Measurements from ENCODE around the gene GNG12.

The GNG12 gene

DNA sequence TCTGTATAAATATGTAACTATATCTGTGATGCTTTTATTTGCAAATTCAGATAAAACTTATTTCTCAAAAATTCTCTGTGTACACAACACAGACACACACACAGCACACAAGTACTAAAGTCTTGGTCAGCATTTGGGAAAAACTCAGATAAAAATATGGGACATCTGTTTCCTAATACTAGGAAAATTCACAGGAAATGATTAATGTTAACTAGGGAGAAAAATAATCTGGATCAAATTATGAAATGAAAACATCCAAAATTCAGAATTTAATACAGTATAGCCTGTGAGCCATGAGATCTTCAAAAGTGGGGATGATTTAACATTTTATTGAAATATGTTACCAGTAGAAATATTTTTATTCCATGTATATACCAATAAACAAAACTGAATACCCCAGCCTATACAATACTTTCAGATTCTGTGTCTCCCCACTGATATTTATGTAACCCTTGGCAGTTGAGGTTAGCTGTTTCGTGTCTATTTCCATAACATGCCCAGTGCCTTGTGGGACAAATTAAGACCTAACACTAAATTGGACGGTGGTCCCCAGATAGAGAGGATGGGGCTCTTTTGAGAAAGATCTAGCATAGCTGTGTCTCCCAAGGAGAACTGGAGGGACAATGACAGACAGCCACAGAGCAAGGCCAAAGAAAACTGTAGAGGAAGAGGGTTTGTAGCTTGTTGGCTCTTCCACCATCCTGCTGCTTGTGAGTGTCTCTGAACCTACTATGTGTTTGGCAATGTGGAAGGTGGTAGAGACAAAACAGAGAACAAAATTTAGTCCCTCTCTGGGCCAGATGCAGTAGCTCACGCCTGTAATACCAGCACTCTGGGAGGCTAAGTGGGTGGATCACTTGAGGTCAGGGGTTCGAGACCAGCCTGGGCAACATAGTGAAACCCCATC lies 47.2 kb downstream of the GNG12 start:
- no peak for DNase-seq (ENCODE audit: low read depth in 2 of 2)

DNA sequence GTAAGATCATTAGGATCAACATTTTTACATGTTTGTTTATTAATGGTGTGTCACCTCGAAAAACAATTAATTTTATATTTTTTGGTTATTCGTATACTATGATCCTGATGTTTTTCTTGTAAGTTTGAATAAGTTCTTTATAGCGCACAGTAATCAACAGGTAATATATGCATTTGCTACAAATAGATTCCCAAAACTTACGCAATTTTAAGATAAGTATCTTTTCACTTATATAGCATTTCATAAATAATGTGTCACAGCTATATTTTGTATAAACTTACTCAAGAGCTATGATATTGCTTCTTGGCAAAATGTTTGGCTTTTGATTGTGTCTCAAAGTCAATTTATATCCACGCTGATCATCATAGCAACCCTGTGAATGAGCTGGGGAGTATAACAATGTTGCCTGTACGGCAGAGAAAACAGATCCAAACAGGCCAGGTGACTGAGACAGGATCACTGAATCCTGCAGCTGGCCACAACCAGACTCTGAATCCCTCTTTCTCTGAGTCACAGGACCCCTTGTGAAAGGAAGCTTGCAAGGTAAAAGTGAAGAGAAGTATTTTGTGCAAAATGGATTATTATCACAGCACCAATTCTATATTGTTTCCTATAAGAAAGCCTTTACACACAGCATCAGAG lies 48.6 kb downstream of the GNG12 start:
- no peak for DNase-seq (ENCODE audit: low read depth in 2 of 2)

DNA sequence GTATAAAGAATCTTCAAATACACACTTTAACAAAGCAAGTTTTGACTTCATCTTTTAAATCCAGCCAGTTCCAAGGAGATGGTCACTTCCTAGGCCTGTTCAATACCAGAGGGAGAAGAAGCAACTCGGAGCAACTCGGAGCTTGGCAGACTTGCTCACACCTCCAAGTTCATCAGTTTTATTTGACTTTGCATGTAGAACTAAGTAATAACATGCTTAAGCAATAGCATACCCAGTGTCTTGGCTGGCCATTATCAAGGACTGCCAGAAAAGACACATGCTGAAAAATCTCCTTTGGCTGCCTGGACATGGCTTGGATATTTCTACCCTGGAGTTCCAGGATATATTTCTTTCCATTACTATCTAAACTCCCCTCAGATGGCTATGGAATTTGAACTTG lies 52.6 kb downstream of the GNG12 start:
- DNase-seq (ENCODE audit: low read depth in 2 of 2), result no peak

DNA sequence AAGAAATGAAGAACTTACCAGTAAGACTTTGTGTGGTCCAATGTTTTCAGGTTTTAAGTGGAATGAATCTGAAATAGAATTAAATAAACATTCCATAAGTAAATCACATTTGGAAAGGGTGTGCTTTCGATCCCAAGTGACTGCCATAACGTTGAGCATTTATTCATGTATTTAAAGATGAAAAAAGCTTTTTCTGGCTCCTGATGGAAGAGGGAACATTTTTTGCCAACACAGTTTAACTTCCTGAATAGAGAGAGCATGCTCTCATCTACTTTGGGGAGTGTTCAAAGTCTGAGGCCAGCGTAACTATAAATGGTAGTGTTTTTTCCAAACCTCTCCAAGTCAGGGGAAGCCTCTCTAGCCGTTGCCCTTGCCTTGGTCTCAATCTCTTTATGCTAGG lies 55.8 kb downstream of the GNG12 start:
- DNase-seq (ENCODE audit: low read depth in 2 of 2), result no peak

DNA sequence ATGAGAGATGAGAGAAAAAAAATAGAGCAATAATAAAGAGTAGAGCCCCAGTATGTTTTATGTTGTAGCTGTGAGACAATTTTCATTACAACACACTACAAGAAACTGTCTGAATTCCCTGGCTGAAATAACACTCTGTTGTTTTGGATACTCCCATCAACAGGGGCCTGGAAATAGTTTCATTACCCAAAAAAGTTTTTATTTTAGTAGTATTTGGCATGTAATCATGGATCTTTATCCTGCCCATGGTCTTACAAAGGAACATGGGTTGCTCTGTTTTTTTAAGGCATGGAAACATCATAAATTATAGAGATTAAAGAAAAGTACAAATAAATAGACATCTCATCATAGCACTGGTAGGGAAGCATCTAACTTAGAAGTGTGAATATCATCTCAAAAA lies 56.3 kb downstream of the GNG12 start:
- no peak for DNase-seq (ENCODE audit: low read depth in 2 of 2)

DNA sequence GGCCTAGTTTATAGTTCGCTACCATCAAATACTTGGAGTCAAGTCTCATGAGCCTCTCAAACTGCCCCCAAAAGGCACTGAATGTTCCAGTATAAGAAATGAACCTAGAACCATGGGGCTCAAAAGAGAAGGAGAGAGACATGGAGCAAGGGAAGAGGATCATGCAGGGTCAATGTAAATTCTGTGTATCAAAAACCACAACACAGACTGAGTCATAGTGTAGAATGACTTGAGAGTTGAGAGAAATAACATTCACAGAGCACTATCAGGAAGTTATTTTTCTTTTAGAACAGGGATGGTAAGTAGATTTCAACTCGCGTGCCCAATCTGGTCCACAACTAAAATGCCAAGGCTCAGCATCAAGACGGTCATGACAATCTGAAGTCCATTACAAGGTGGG lies 59.8 kb downstream of the GNG12 start:
- no peak for DNase-seq (ENCODE audit: low read depth in 2 of 2)

DNA sequence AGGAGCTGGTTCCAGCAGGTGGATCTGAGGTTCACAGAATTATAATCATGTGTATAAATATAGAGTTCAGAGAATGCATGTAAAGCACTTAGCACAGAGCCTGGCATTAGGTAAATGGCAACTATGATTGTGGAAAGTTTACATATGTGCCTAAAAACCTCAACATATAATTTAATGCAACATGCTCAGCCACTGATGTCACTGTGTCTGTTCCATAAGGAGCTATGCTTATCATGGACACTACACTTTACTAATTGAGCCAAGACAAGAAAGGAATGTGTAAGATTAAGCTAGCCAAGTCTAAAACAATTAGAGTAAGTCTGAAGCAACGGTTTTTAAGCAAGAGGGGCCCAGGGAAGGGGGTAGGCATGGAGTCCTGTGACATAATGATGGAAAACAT lies 61.5 kb downstream of the GNG12 start:
- DNase-seq (ENCODE audit: low read depth in 2 of 2), result no peak

DNA sequence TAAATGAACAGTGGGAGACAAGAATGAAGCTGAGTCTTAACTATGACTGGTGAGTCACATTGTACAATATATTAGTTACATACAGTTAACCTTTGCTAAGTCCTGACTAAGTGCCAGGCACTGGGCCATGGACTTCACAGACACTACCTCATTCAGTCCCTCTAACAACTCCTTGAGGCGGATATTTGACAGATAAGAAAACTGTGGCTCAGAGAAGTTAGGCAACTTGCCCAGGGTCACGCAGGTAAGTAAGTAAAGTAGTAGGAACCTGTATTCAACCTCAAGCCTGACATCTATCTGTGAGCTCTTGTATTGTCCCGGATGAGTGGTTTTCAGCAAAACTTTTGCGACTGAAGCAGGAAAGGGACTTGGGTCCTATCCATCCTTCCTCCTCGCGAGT lies 62.1 kb downstream of the GNG12 start:
- no peak for DNase-seq (ENCODE audit: low read depth in 2 of 2)

DNA sequence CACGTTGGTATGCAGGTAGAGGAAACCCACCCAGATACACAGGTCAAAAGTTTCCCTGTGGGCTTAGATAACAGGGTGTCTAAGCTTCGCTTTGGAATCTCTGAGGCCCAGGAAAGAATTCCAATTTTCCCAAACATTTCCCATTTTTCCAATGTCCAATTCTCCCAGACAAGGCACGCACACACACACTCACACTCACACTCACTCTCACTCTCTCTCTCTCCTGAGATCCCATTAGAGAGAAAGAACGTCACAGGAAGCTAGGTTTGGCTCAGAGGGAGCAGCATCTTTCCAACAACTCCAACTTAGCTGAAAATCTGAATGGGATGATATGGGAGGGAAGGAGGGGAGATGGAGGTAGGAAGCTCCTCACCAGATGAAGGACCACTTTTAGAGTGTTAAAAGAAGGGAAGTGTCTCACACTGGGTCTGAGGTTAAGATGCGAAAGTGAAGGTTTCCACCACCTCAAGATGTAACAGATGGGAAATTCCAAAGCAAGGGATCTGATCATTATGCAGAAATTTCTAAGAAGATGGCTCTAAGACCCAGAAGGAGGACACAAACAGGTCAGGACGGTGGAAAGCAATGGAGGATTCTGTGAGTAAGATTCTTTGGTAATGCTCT lies 63.5 kb downstream of the GNG12 start:
- no peak for DNase-seq (ENCODE audit: low read depth in 2 of 2)

DNA sequence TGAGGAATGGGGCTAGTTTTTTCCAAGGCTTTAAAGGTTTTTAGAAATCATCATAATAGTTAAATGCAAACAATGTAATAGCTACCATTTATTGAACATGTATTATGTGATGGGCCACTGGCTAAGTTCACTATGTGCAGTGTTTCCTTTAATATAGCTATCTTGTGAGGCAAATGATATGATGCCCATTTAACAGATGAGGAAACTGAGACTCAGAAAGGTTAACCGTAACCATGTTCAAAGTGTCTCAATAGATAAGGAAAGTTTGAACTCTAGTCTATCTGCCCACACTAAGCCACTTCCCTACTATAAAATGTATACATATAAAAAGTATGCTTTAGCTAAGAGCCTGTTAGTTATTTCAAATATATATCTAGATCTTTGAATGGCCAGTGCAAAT lies 64.8 kb downstream of the GNG12 start:
- DNase-seq (ENCODE audit: low read depth in 2 of 2), result no peak

DNA sequence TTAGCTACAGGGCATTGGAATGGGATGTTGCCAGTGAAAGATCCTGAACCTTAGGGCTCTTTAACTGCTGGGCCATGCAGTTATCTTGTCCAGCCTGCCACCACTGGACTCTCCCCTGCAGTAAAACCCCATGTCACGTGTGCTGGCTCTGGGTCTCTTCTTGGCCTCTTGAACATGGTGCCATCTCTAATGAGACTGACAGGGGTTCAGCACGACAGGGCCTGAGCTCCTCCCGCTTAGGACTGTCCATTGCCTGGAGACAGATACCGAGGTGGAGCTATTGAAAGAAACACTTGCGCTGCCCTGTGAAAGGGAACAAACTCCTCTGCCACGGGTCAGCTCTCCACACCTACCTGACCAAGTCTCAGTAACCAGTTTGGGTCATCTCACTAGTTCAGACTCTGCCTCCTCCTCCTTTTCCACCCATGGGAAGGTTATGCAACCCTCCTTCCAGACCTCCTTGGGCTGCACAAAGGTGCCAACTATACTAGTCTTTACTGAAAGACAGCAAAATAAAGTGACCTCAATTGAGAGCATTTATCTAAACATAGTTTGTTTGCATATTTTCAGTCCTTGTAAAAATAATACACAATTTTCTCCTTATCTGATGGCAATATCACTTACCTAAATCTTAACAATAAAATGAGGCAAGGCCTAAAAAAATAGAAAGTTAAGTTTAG lies 66.0 kb downstream of the GNG12 start:
- no peak for DNase-seq (ENCODE audit: low read depth in 2 of 2)

DNA sequence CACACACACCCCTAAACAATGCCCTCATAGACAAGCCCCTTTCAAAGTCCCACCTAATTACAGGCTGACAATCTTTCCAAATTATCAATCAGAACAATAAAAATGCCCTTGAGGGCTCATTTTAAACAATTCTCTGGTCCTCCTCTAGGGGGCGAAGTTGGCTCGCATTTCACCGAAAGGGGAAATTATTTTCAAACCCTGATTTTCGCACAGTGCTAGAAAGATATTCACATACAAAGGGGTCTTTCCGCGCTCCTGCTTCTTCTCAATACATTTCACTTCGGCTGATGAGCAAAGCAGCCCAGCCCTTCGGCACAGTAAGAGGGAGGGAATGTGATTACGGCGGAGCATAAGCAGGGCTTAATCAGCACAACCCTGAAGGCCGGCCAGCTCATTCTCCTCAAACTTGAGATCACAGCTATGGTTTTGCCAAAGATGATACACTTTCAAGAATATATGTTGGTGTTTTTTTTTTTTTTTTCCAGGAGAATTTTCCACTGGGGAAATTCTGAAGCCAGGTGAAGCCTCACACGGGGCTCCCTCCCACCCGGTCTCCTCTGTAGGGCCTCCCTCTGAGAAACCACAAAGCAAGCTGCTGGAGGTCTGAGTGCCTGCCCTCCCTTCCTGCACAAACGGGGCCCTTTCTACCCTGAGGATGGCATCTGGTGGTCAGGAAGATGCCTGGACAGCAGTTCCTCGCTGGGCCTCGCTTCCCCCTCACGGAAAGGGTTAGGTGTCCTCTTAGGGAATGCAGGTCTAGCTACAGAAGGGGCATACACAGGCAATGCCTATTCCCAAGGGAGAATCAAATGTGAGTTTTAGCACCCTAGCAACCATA lies 66.9 kb downstream of the GNG12 start:
- no peak for DNase-seq (ENCODE audit: low read depth in 2 of 2)

DNA sequence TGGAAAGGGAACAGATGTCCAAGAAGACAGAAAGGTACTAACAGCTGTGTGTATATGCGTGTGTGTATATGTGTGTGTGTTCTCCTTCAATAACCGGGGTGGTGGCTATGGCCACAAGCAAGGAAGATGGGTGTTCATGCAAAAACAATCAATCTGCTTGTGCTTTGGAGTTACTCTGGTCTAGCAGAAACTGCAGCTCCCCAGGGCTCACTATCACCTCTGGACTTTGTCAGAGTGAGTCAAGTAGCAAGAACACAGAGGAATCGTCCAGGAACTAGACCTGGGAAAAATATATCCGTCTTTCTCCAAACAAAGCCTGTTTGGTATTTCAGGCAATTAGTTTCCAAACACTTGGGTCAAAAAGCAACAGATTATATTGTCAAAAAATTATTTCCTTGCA lies 68.6 kb downstream of the GNG12 start:
- no peak for DNase-seq (ENCODE audit: low read depth in 2 of 2)

DNA sequence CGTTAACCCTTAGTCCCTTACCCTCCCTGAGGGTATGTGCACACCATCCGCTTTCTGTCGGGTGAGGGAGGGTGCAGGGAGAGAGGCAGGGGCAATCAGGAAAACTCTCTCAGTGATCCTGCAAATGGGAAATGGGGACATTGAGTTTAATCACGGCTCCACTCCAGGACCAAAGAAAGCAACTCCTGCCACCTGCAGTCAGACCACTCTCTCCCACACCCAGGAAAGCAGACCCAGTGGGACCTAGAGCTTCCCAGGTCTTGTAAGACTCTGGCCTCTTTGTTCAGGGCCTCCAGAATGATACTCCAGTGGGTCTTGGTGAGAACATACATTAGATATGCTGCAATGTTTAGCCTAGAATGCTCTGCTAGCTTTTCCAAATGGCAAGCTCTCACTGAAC lies 71.5 kb downstream of the GNG12 start:
- DNase-seq (ENCODE audit: low read depth in 2 of 2), result no peak

DNA sequence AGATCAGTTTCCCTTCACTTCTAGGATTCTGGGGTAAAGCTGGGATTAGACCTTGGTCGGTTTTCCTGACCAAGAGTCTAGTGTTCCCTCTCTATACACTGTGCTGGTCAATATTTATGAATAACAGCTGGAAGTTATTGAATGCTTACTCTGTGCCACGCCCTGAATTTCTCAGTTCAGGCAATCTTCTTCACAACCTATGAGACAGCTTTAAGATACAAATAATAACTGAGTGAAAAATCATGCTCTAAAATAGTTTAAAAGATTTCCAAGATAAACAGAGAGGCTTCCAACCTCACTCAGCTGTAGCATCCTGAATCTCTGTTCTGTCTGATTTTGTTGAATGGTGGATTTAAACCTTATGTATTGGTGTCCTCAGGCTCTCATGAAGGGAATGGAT lies 72.2 kb downstream of the GNG12 start:
- no peak for DNase-seq (ENCODE audit: low read depth in 2 of 2)

DNA sequence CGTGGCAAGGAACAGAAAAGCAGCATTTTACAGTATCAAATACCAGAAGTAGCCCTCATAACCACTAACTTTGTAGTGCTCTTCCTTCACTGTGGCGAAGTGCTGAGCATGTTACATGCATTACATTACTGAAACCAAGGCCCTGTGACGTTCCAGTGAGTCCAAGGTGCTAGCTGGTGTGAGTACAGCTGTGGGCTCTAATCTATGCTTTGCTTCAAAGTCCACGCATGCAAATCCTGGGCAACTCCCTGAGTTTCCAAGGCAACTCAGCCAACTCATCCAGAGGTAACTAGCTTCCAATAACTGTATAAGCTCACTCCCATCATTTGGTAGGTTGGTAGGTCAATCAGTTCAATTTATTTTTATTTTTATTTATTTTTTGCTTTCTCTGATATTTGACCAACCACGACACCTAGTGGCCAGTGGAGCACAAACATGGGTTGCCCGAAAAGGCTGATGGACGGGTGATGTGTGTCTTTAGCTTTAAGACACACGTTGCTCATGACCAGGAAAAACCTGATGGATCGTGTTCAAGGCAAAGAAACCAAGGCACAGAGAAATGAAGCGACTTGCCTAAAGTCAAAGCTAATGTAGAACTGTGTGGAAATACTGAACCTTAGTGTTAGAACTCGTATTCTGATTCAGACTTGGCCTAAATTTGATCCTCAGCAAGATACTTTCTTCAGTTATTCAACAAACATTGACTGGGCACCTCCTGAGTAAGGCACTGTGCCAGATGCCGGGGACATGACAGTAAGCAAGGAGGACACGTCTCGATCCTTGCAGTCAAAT lies 73.0 kb downstream of the GNG12 start:
- peak in 1 of 2 donors; percentile 30 for DNase-seq (ENCODE audit: low read depth in 2 of 2)

DNA sequence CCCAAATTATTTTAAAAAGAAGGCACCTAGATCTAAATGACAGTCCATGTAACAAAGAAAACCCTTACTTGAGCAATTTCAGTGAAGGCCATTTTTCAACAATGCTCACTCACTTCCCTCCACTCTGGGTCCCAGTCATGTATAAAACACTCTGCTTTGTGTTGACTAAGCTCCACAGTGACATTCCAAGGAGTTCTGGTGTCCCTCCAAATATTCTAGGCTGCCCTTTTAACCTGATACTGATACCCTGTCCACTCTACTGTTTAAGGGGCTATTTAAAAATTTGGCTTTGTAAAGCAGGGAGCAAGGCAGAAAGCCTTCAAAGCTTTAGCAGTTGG lies 73.6 kb downstream of the GNG12 start:
- DNase-seq (ENCODE audit: low read depth in 2 of 2), result no peak

DNA sequence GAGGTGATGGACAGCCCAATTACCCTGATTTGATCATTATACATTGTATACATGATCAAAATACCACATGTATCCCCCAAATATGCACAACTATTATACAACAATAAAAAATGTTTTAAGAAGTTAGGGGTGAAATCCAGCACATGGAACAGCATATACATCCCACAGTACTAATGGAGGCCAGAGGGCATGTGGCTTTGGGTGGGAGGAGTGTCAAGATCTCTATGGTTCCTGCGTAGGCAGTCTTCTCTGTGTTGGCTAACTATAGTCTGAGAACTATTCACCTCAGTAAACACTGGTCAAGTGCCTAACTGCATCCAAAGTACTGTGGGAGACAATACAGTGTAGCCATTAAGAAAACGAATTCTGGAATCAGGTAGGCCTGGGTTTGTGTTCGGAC lies 74.2 kb downstream of the GNG12 start:
- no peak for DNase-seq (ENCODE audit: low read depth in 2 of 2)

DNA sequence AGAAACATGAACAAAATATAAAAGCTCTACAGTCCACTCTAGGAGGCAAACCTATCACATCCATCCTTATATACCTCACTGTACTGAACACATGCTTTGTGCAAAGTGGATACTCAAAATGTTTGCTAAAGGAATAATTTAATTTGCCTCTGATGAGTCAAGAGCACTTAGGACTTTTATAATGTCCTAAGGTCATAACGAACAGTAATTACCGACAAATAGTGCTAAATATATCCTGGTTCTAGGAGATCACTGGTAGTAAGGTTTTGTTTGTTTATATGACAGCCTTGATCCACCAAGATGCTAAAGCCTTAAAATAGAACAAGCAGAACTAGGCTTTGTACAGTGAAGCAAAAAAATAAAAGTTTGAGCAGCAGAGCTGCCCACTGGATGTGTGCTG lies 77.6 kb downstream of the GNG12 start:
- DNase-seq (ENCODE audit: low read depth in 2 of 2), result no peak

DNA sequence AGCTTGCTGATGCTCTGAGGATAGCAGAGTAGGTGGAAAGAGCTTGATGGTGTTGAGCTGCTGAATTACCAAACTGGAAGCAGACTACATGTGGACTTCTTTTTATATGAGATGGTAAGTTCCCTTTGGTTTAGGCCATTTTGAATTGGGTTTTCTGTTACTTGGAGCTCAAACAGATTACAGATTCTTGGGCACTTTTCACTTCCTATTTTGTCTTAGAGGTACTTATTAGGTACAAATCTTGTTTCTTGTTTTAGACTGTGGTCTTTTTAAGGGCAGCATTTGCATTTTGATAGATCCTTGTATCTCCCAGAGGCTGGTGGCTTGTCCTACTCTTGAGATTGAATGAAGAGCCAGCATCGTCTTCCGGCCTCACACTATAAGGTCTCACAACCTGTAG lies 78.1 kb downstream of the GNG12 start:
- no peak for DNase-seq (ENCODE audit: low read depth in 2 of 2)

DNA sequence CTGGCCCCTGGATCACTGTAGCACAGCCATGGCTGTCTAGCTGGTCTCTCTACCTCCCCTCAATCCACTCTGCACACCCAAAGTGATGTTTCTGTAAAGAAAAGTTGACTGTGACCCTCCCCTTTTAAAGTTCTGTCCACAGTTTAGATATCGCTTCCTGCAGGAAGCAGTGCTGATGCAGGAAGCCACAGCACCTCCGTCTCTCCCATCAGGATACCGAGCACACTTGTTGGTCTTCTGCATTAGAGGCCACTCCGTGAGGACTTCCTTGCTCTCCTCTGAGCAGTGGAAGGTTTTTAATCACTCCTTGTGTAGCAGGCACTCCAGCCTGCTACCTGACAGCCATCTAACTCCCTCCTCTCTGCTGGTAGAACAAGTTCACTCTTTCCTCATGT lies 78.7 kb downstream of the GNG12 start:
- DNase-seq (ENCODE audit: low read depth in 2 of 2), result no peak

Measured in stimulated activated CD8-positive, alpha-beta memory T cell treated with anti-CD3 and anti-CD28 coated beads, Interleukin-15, amount 100 ng/mL, for 4 hours (primary cell).